Type B pancreatic cell (in vitro differentiated cells): ENCODE data around the gene MDN1. TPM values are rescaled to one million over a fixed set of nuclear protein-coding genes. Genes with fewer than 3 reads are reported as not detected.

Source experiments
- DNase-seq: peaks from one replicate; pipeline ENCODE4 v3.0.0; 2021; ENCODE audit warnings: mixed read lengths; ENCODE audit not compliant: unreplicated experiment; ENCODE audit errors: extremely low spot score
- H3K27ac Mint-ChIP-seq: 2 replicates; pipeline ENCODE4 v1.8.0; 2021; ENCODE audit warnings: mild to moderate bottlenecking, mixed read lengths
- H3K27me3 Mint-ChIP-seq: 2 replicates; pipeline ENCODE4 v1.8.0; 2021; ENCODE audit warnings: mixed read lengths
- H3K36me3 Mint-ChIP-seq: 2 replicates; pipeline ENCODE4 v1.8.0; 2021; ENCODE audit warnings: mixed read lengths
- H3K4me1 Mint-ChIP-seq: one replicate; pipeline ENCODE4 v1.8.0; 2021; ENCODE audit warnings: mixed read lengths; ENCODE audit not compliant: unreplicated experiment
- H3K4me3 Mint-ChIP-seq: 2 replicates; pipeline ENCODE4 v1.8.0; 2021; ENCODE audit warnings: mild to moderate bottlenecking, mixed read lengths
- H3K9me3 Mint-ChIP-seq: 2 replicates; pipeline ENCODE4 v1.8.0; 2021; ENCODE audit warnings: mixed read lengths
- CTCF ChIP-seq: fragments of 200-600 bp; sonication (generic); conservative IDR thresholded peaks from 2 replicates; pipeline ENCODE4 v1.5.0; 2021; ENCODE audit warnings: antibody characterized with exemption, mild to moderate bottlenecking
- long read RNA-seq: library from polyadenylated mRNA; unstranded; transcript quantifications from one replicate; pipeline ENCODE4 v2.0.0, GENCODE V29; 2020
- total RNA-seq: library from RNA; stranded (reverse); gene quantifications from 2 replicates; pipeline ENCODE4 v1.2.1, GENCODE V29; 2021; ENCODE audit warnings: low replicate concordance

MDN1 gene
- 36.7 and 43.1 TPM in 2 replicates for total RNA-seq
- long read RNA-seq, partial matches to known transcripts: 29 of 32 reads
- long read RNA-seq, other reads (novel, unspliced or antisense): 3 of 32 reads

- Mint-ChIP-seq H3K27me3 (no peaks in the 10 kb centered on the region), H3K9me3 (no peaks in the 10 kb centered on the region), H3K36me3 (no peaks in the 10 kb centered on the region), H3K4me1 (peaks cover 25% of the 10 kb centered on the region), H3K4me3 (peak within 1 kb of the TSS; percentile 96), H3K27ac (peak within 1 kb of the TSS; percentile 96)
- TF ChIP-seq CTCF: no peak
- DNase-seq: peak; percentile 91
Observed at GRCh38 chr6:89819336-89820130, at the start of gene MDN1. Gene MDN1, minus strand, starts transcription at chr6:89819794. Its CDS starts 187 bp downstream, at chr6:89819607.

- peaks cover 60% of the 10 kb centered on the region for H3K36me3 Mint-ChIP-seq
- H3K4me3 Mint-ChIP-seq: no peak overlapping the region
- no peak for DNase-seq
- H3K27me3 Mint-ChIP-seq: no peaks in the 10 kb centered on the region
- H3K4me1 Mint-ChIP-seq: no peaks in the 10 kb centered on the region
- peaks cover 4% of the 10 kb centered on the region for H3K9me3 Mint-ChIP-seq
- no peak for TF ChIP-seq CTCF
- H3K27ac Mint-ChIP-seq: no peak overlapping the region
Observed at GRCh38 chr6:89866024-89866678, 46.6 kb upstream of the MDN1 start.

GRCh38 chr6:89862698-89863097 is 43.1 kb upstream of the MDN1 start:
- Mint-ChIP-seq H3K36me3 (peaks cover 54% of the 10 kb centered on the region), H3K4me1 (no peaks in the 10 kb centered on the region), H3K27me3 (no peaks in the 10 kb centered on the region), H3K9me3 (peaks cover 4% of the 10 kb centered on the region), H3K4me3 (no peak overlapping the region), H3K27ac (no peak overlapping the region)
- no peak for TF ChIP-seq CTCF
- no peak for DNase-seq

- no peak for TF ChIP-seq CTCF
- Mint-ChIP-seq H3K27me3 (no peaks in the 10 kb centered on the region), H3K9me3 (peaks cover 4% of the 10 kb centered on the region), H3K36me3 (peaks cover 50% of the 10 kb centered on the region), H3K27ac (no peak overlapping the region), H3K4me1 (no peaks in the 10 kb centered on the region), H3K4me3 (no peak overlapping the region)
- DNase-seq: no peak
Observed at GRCh38 chr6:89862273-89862672, 42.7 kb upstream of the MDN1 start.

- H3K4me3 Mint-ChIP-seq: no peak overlapping the region
Observed at GRCh38 chr6:89859744-89860143, 40.1 kb upstream of the MDN1 start.

More at GRCh38 chr6:89859744-89860143, 40.1 kb upstream of the MDN1 start:
- no peaks in the 10 kb centered on the region for H3K27me3 Mint-ChIP-seq
- H3K9me3 Mint-ChIP-seq: no peaks in the 10 kb centered on the region
- H3K27ac Mint-ChIP-seq: no peak overlapping the region
- DNase-seq: no peak
- no peaks in the 10 kb centered on the region for H3K4me1 Mint-ChIP-seq
- H3K36me3 Mint-ChIP-seq: peaks cover 40% of the 10 kb centered on the region
- no peak for TF ChIP-seq CTCF
